ENCODE data around the gene ZDHHC9.

The ZDHHC9 gene

DNA sequence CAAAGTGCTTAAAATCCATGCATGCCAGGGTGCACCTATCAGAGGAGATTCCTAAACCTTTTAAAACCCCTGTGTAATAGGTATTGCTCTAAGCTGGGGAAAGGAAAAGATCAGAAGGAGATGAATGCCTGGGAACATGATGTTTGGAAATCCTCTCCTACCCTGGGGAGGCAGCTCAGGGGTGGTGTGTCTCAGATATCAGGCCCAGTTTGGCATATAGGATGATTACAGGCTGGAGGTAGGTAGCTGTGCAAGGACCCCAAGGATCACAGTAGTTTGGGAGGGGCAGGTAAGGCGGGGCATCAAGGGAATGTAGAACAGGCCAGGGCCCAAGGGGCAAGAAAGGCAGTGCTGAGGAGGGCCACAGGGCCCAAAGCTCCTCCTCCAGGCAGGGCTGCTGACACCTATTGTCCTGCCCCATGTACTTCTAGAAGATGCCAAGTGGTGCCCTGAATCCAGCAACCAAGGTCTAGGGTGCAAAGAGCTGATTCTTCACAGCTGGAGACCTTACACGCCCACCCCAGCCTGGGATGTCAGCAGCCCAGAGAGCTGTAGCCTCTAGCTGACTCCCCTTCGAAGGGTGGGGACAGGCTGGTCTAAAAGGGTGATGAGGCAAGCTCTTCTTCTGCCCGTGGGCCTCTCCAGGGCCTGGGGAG is 46.3 kb downstream of the ZDHHC9 start:
- H3K27ac ChIP-seq: no peak overlapping the region
- TF ChIP-seq, protein P1, sequence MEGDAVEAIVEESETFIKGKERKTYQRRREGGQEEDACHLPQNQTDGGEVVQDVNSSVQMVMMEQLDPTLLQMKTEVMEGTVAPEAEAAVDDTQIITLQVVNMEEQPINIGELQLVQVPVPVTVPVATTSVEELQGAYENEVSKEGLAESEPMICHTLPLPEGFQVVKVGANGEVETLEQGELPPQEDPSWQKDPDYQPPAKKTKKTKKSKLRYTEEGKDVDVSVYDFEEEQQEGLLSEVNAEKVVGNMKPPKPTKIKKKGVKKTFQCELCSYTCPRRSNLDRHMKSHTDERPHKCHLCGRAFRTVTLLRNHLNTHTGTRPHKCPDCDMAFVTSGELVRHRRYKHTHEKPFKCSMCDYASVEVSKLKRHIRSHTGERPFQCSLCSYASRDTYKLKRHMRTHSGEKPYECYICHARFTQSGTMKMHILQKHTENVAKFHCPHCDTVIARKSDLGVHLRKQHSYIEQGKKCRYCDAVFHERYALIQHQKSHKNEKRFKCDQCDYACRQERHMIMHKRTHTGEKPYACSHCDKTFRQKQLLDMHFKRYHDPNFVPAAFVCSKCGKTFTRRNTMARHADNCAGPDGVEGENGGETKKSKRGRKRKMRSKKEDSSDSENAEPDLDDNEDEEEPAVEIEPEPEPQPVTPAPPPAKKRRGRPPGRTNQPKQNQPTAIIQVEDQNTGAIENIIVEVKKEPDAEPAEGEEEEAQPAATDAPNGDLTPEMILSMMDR (IDR thresholded peaks at IDR 0.05): no peak
- no peak for TF ChIP-seq ZFX (IDR thresholded peaks at IDR 0.05; ENCODE audit: borderline replicate concordance)

DNA sequence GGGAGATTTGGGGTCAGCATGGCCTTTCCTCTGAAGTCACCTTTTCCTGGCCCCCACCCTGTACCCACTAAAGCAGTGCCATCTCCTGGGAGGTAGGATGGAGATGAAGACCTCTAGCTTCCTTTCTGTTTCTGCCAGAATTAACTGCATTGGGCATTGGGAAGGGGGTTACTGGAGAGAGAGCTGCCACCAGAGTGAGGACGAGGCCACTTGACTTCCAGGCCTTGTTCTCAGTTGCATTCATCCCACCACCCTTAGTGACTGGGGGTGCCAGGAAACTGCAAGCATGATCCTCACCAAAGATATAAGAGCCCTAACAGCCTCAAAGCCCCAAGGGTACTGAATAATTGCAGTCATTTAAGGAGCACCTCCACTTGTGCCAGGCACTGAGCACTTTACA is 48.1 kb downstream of the ZDHHC9 start:
- no peak overlapping the region for H3K27ac ChIP-seq
- TF ChIP-seq, protein P1 (IDR thresholded peaks at IDR 0.05): no peak
- no peak for TF ChIP-seq ZFX (IDR thresholded peaks at IDR 0.05; ENCODE audit: borderline replicate concordance)

DNA sequence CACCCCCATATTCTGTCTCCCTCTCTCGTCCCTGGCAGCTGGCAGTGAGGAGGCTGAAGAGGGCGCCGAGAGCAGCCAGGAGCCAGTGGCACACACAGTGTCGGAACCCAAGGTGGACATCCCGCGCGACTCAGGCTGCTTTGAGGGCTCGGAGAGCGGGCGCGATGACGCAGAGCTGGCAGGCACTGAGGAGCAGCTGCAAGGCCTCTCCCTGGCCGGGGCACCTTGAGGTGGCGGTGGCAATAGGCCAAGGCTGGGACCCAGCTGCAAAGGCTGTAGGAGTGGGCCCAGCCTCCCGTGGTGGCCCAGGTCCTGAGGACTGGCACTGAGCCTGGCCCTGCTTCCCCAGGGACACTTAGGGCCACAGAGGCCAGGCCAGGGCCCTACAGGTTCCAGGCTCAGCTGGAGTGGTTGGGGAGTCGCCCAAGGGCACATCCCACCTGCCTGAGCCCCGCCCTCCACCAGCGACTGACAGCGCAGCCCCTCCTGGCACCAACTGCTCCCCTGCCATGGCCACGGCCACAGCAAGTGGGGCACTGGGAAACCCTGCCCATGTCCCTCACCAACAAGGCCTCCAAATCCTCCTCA is 50.0 kb downstream of the ZDHHC9 start:
- TF ChIP-seq, protein P1 (IDR thresholded peaks at IDR 0.05): no peak
- no peak for TF ChIP-seq ZFX (IDR thresholded peaks at IDR 0.05; ENCODE audit: borderline replicate concordance)
- no peak overlapping the region for H3K27ac ChIP-seq

DNA sequence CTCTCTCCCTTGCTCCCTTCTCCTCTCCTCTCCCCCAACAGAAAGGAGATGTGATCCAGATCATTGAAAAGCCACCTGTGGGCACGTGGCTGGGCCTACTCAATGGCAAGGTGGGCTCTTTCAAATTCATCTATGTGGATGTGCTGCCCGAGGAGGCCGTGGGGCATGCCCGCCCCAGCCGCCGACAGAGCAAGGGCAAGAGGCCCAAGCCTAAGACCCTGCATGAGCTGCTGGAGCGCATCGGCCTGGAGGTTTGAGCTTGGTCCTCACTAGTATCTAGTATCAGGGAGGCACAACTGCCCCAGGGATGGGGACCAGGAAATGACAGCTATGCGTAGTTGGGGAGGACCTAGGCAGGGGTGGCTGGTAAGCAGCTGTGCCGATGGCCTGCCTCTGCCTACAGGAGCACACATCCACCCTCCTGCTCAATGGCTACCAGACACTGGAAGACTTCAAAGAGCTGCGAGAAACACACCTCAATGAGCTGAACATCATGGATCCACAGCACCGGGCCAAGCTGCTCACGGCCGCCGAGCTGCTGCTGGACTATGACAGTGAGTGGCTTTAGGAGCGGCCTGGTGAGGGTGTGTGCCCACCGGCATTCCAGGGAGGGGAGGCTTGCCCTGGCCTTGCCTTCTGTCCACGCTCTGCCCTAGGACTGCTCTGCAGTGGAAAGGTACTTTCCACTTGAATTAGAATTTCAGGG is 50.9 kb downstream of the ZDHHC9 start:
- TF ChIP-seq ZFX (IDR thresholded peaks at IDR 0.05; ENCODE audit: borderline replicate concordance): no peak
- TF ChIP-seq, protein P1 (IDR thresholded peaks at IDR 0.05): no peak
- no peak overlapping the region for H3K27ac ChIP-seq

DNA sequence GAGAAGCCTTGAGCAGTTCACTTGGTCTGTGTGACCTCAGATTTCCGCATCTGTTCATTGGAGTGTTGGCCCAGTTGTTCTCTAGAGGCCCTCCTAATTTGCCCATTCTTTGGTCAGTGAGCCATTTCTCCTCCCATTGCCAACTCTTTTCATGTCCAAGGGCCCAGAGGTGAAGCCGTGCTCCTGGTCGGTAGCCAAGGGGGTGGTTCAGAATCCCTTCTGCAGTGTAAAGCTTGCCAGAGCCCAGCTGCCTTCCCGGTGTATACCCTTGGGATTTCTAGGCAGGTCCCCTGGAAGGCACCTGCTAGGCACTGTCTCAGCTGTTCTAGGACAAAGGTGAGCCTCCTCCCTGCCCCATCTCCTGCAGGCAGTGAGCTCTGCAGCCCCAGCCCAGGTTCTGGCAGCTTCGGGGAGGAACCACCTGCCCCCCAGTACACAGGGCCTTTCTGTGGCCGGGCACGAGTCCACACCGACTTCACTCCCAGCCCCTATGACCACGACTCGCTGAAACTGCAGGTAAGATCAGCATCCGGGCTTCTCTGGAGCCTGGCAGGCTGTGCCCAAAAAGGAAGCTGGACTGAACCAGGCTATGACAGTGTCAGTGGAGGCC is 51.6 kb downstream of the ZDHHC9 start:
- no peak overlapping the region for H3K27ac ChIP-seq
- no peak for TF ChIP-seq ZFX (IDR thresholded peaks at IDR 0.05; ENCODE audit: borderline replicate concordance)
- TF ChIP-seq, protein P1 (IDR thresholded peaks at IDR 0.05): no peak

DNA sequence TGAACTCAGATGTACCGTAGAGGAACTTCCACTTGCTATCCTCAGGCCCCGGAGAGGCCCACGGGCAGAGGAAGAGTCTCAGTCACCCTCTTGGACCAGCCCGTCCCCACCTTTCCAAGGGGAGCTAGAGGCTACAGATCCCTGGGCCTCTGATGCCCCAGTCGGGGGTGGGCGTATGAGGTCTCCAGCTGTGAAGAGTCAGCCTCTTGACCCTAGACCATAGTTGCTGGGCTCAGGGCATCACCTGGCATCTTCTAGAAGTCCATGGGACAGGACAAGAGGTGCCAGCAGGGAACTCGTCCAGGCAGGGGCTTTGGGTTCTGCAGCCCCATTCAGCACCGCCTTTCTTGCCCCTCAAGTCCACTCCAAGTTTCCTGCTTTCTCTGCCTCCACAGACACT is 52.4 kb downstream of the ZDHHC9 start:
- H3K27ac ChIP-seq: no peak overlapping the region
- TF ChIP-seq, protein P1 (IDR thresholded peaks at IDR 0.05): no peak
- no peak for TF ChIP-seq ZFX (IDR thresholded peaks at IDR 0.05; ENCODE audit: borderline replicate concordance)

Measured in 22Rv1 (cell line).